ENCODE measurements around the gene IL1F10. TPM values are rescaled to one million over a fixed set of nuclear protein-coding genes. Genes with fewer than 3 reads are reported as not detected.

Gene IL1F10, protein sequence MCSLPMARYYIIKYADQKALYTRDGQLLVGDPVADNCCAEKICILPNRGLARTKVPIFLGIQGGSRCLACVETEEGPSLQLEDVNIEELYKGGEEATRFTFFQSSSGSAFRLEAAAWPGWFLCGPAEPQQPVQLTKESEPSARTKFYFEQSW
- not detected in 2 replicates for polyA plus RNA-seq (2011; rRNA removed)
- polyA minus RNA-seq (2011; rRNA and poly(A)+ RNA removed) = not detected in 2 replicates

DNA sequence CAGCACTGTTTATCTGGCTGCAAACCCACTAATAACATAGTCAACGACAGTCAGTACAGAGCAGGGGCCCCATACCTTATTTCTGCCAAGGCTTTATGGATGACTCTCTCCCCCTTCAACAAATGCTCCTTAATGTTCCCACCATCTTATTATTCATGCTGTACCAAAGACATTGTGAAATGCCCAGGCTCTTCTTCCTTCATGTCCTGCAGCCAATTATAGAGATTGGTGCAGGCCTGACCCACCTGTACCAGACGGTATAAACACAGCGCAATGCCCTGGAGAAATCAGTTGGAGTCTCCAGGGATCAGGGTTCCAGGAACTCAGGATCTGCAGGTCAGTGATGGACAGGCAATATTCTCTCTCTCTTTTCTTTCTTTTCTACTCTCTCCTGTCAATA, at the start of gene IL1F10:
IL1F10 (plus strand) TSS at position 290 of the 400 bp plus-strand sequence. CDS start 4,769 bp downstream, outside the sequence.
- Histone ChIP-seq H3K36me3 (ENCODE audit: control insufficient read depth, insufficient read depth, low read length) (no peaks in the 10 kb centered on the region), H3K4me3 (ENCODE audit: low read depth, low read length) (no peak within 1 kb of the TSS), H3K27me3 (ENCODE audit: control insufficient read depth, insufficient read depth, low read length) (peaks cover under 1% of the 10 kb centered on the region; the same call in 1 of the 2 replicates)
- ChIA-PET CTCF (interaction anchor here (1.1 to 1.6 kb wide), 2 partner anchors 9 to 15 kb away, joined by 3 to 5 read pairs; partner anchors contain the start of gene IL36RN), POLR2A (no interaction called here)
- TF ChIP-seq, protein P1, sequence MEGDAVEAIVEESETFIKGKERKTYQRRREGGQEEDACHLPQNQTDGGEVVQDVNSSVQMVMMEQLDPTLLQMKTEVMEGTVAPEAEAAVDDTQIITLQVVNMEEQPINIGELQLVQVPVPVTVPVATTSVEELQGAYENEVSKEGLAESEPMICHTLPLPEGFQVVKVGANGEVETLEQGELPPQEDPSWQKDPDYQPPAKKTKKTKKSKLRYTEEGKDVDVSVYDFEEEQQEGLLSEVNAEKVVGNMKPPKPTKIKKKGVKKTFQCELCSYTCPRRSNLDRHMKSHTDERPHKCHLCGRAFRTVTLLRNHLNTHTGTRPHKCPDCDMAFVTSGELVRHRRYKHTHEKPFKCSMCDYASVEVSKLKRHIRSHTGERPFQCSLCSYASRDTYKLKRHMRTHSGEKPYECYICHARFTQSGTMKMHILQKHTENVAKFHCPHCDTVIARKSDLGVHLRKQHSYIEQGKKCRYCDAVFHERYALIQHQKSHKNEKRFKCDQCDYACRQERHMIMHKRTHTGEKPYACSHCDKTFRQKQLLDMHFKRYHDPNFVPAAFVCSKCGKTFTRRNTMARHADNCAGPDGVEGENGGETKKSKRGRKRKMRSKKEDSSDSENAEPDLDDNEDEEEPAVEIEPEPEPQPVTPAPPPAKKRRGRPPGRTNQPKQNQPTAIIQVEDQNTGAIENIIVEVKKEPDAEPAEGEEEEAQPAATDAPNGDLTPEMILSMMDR (IDR thresholded peaks at IDR 0.05; ENCODE audit: insufficient read depth, low read depth, low read length) = no peak
- DNase-seq (ENCODE audit: low read depth) = no peak

DNA sequence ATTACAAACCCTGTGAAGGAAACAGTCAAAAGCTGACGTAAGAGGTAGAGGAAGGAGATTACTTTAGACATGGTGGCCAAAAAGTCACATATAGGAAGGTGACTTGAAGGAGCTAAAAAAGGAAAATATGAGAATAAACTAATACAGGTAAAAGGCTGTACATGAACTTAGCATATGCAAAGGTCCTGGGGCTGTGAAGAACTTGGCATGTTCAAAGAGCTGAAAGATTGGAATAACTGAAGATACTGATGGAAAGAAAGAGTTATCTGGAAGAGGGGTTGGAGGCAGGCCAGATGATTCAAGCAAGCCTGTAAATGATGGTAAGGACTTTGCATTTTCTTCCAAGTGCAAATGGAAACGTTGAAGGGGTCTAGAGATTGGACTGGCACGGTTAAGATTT, 49.3 kb upstream of the IL1F10 start:
- CTCF ChIA-PET = no interaction called here
- POLR2A ChIA-PET = no interaction called here
- Histone ChIP-seq H3K27me3 (ENCODE audit: control insufficient read depth, insufficient read depth, low read length) (no peaks in the 10 kb centered on the region; the same call in 1 of the 2 replicates), H3K36me3 (ENCODE audit: control insufficient read depth, insufficient read depth, low read length) (no peaks in the 10 kb centered on the region), H3K4me3 (ENCODE audit: low read depth, low read length) (no peak overlapping the region)
- TF ChIP-seq, protein P1 (IDR thresholded peaks at IDR 0.05; ENCODE audit: insufficient read depth, low read depth, low read length) = no peak
- DNase-seq (ENCODE audit: low read depth) = no peak

DNA sequence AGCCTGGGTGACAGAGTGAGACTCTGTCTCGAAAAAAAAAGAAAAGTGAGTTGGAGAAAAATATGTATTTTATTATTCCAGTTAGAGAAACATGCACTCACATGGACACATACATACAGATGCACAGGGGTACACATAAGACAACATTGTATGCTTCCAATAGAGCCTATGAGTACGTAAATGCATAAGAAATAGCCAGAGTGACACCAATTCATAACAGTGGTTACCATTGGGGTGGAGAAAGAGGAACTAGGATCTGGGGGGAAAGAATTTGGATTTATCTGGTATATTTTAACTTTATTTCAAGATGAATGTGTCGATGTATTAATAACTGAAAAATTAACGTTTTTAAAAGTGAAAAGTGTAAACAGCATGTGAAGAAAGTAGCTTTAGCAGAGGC, 46.5 kb upstream of the IL1F10 start:
- Histone ChIP-seq H3K4me3 (ENCODE audit: low read depth, low read length) (no peak overlapping the region), H3K36me3 (ENCODE audit: control insufficient read depth, insufficient read depth, low read length) (no peaks in the 10 kb centered on the region), H3K27me3 (ENCODE audit: control insufficient read depth, insufficient read depth, low read length) (peaks cover 10% of the 10 kb centered on the region)
- TF ChIP-seq, protein P1 (IDR thresholded peaks at IDR 0.05; ENCODE audit: insufficient read depth, low read depth, low read length) = no peak
- POLR2A ChIA-PET = no interaction called here
- DNase-seq (ENCODE audit: low read depth) = no peak
- CTCF ChIA-PET = no interaction called here

- TF ChIP-seq, protein P1 (IDR thresholded peaks at IDR 0.05; ENCODE audit: insufficient read depth, low read depth, low read length) = no peak
- no peaks in the 10 kb centered on the region for H3K36me3 ChIP-seq (ENCODE audit: control insufficient read depth, insufficient read depth, low read length)
- ChIA-PET POLR2A (no interaction called here), CTCF (no interaction called here)
- H3K4me3 ChIP-seq (ENCODE audit: low read depth, low read length) = no peak overlapping the region
- no peak for DNase-seq (ENCODE audit: low read depth)
- H3K27me3 ChIP-seq (ENCODE audit: control insufficient read depth, insufficient read depth, low read length) = peaks cover 18% of the 10 kb centered on the region
Measured at GRCh38 chr2:113024764-113025163, 43.0 kb upstream of the IL1F10 start.

DNA sequence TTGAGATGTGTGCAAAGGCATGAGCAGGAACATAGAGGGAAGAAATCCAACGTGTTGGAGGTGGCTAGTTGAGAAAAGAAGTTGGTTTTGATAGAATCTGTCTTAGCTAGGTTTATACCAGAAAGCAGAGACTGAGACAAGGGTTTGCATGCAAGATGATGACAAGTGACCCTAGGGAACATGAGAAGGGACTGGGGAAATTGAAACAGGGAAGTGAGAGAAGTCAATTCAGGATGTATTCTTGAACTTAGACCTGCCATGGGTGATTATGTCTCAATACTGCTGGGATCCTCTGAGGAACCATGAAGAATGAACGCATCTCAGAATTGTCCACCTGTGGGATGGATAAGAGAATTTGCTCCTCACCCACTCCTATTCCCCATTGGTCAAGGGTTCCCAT, 42.0 kb upstream of the IL1F10 start:
- CTCF ChIA-PET = no interaction called here
- H3K4me3 ChIP-seq (ENCODE audit: low read depth, low read length) = no peak overlapping the region
- POLR2A ChIA-PET = no interaction called here
- no peak for DNase-seq (ENCODE audit: low read depth)
- peaks cover 19% of the 10 kb centered on the region for H3K27me3 ChIP-seq (ENCODE audit: control insufficient read depth, insufficient read depth, low read length)
- no peaks in the 10 kb centered on the region for H3K36me3 ChIP-seq (ENCODE audit: control insufficient read depth, insufficient read depth, low read length)
- TF ChIP-seq, protein P1 (IDR thresholded peaks at IDR 0.05; ENCODE audit: insufficient read depth, low read depth, low read length) = no peak

Measured in BJ (cell line).